ENCODE results near the gene C11orf58.
A peak's percentile ranks its signal among the peaks of the same experiment; 100 is the strongest.

C11orf58 gene

DNA sequence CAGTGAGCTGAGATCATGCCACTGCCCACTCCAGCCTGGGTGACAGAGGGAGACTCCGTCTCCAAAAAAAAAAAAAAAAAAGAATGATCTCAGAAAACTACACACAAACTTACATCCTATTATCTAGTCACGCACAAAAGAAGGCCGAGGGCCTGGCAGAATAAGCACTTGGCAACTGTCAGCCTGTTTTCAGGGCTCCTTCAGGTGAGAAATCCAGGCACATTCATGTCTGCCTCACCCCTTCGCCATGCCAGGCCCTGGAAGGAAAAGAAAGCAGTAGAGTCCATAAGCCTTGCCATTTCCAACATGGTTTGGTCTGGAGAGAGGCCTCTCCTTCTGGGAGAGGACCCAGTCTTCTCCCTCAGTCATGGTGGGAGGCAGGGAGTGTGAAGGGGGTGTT is 30.9 kb downstream of the C11orf58 start:
- no peak for FAIRE-seq

DNA sequence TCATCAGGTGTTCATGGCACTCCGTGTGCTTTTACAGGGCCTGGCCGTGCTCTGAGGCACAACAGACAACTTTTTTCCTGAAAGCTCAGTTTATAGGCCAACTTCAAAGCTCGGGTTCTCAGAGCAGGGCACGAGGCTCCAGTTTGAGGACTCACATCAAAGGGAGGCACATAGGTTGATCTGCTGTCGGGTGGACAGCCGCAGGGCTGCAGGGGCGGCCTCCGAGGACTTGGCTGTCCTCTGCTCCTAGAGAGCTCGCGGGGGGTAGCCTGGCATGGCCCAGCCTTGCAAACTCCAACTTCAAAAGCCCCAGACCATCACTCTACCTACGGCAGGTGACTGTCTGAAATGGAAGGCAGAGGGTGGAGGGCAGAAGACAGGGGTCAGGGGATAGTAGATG is 31.6 kb downstream of the C11orf58 start:
- no peak for FAIRE-seq

DNA sequence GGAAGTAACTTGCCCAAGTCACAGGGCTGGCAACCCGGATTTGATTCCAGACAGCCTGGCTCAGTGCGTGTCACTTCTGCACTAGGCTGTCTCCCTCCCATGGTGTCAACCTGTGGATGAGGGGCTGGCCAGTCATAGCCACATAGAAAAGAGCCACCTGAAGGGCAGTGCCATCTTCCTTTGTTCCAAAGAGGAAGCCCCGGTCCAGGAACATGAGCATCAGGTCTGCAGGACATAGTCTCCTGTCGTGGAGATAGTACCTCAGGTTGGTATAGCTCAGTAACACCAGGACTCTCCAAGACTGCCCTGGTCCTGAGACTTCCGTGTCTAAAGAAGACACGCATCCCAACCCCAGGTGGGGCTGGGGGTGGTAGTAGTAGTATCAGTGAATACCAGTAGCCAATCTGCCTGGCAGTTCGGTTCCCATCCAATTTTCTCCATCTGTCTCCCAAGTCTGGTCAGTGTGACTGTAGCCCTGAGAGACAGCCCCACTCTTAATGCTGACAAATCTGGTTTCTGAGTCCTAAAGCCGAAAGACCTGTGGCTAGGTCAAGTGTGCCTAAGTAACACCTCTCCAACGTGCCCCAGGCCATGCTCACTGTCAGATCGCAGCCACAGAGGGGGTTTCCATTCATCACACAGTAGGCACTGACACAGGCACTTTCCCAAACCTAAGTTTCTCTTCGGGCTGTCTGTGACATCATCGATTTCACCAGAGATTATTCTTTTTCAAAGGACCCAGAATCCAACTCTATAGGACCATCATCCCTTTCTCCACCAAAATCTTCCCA is 33.1 kb downstream of the C11orf58 start:
- no peak for FAIRE-seq

DNA sequence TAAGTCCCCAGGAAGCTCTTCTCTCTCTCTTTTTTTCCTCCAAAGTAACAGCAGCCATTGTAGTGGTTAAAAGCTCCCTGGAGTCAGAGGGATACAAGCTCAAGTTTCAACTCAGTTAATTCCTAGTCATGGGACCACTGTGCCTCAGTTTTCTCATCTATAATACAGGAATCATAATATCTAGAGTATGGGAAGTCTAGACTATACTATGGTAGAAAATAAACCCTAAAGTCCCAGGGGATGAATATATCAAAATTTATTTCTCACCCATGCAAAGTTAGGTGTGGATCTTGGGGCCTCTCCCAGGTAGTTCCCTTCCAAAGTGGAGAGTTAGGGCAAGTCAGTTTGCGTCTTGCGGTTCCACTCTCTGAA is 33.7 kb downstream of the C11orf58 start:
- no peak for FAIRE-seq

DNA sequence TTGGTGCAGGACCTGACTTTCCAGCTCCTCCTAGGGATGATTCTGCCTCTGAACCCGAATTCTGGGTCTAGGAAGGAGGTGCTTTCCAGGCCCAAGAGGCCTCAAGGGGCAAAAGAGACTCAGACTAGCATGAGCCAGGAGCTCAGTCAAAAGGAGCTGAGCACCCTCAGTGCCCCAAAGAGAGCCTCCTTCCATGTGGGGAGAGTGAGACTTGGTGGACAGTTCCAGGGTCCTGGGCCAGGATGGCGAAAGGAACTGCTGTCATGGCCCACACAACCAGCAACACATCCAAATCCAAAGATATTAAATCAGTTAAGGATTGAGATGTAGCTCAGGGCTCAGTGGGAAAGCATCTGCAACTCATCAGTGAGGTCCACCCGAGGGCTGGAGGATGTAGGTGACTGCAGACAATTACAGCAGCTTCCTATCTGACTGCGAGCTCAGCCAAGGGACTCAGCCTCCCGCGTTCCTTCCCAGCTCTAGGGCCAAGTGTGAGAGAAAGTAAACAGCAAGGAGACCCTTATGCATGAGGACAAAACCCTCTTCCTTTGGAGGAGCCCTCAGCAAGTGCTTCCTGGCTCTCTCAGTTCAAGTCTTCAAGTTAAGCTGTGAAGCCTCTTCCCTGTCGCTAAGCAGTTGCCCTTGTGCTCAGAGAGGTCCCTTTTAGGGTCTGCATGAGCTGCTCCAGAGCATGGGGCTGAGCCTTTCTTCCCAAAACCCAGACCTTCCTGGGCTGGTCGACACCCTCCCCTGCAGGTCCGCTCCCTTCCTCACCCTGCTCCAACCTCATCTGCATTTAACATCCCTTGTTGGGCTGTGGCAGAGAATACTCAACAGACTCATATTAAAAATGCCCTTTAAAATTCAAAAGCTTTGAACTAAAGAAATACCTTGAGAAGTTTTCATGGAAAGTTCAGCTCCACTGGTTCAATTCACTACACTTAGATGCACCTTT is 35.8 kb downstream of the C11orf58 start:
- FAIRE-seq: no peak

DNA sequence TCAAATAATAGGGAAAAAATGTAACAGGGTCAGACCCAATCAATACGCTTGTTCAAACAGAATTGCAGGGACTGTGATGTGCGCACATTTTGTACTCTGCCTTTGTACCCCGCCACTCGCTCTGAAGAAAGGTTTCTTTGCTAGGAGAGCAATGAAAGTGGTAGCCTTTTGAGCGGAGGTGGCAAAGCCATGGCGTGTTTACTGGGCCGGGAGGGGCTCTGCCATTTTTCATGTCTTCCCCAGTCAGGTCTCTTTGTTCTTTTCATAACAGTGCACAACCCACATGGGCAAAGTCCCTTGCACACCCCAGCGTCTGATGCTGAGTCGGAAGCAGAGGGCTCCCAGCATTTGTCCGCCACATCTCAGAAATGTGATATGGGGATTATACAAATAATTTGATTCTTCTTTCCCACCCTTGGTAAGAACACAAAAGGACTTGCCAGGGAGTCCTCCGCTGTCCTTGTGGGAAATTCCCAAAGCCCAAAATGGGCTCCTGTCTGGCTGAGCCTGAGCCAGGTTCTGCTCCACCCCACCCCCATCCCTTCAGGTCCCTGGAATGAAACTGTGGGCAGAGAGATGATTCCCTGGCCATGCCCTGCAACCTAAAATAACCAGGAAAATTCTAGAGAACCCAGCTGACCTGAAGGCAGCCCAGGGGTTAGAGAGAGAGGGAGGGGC is 36.6 kb downstream of the C11orf58 start:
- FAIRE-seq: no peak

DNA sequence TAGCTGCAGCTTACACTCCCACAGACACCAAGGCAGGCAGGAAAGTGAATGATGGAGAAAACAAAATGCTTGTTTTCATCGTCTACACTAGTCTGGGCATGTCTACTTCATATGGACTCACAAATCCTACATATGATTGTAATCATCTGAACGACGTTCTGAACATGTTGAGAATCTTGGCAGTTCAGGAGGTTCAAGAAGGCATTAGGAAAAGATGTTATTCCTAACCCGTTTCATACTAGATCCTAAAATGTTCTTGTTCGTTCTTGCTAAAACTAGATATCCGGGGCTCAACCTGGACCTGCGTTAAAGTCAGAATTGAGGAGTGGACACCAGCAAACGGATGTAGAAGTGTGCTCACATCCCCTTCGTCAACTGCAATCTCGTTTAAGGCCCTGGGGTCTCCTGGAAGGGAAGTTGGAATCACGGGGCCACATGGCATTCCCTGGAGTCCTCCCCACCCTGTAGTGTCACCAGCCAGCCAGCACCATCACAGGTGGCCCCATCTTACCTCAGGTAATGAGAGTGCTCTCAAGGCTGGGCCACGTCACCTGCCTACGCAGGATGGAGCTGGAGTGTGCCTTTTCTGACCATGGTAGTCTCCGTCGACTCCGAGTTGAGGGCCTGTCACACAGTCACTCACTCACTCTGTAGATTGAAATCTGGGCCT is 37.3 kb downstream of the C11orf58 start:
- no peak for FAIRE-seq

DNA sequence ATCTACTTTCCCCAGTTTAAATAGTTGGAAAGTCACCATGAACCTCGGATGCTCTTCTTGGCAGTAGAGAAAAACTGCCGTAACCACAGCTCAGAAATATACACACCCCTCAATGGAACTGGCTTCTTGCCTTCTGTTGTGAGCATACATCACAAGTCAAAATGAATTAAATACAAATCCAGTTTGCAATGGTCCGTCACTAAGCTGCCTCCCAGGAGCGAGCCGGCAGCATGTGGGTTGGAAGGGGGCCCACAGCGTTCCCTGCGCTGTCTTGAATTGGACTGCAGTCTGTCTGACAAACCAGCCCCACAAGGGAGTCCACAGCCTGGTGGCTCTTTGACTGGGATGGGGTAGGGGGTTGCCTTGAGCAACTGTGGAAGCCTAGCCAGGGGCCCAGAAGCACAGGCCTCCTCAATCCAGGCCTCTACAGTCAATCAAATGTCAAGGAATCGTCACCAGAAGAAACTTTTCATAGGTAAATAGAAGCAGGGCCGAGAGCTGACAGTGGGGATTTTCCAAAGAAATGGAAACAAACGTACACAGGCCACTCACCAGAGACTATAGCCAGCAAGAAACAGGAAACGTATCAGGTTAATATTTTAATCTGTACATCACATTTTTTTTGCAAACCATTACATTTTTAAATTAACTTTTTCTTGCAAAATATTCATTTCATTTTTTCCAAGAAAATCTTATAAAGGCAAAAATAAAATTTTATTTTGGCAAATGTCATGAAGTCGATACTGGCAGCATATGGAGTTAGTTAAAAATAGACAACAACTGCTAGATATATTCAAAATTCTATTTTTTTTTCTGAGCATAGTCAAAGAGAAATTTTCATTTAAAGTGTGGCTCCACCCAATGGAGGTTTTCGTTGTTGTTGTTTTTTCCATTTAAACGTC is 38.5 kb downstream of the C11orf58 start:
- no peak for FAIRE-seq

DNA sequence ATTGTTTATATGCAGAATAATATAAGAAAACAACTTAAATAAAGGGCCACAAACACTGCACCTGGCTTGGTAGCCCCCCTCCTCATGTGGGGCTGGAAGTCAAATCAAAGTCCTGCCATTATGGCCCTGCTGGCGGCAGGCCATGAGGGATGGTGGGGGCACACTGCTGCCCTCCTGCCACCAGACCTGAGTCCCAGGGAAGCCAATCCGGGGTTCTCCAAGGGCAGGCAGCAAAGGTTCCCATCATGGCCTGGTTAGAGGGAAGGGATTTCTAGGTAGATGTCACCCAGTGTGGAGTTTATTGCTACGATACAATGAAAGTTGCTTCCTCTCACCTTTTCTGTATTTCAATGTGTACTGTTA is 39.1 kb downstream of the C11orf58 start:
- no peak for FAIRE-seq

DNA sequence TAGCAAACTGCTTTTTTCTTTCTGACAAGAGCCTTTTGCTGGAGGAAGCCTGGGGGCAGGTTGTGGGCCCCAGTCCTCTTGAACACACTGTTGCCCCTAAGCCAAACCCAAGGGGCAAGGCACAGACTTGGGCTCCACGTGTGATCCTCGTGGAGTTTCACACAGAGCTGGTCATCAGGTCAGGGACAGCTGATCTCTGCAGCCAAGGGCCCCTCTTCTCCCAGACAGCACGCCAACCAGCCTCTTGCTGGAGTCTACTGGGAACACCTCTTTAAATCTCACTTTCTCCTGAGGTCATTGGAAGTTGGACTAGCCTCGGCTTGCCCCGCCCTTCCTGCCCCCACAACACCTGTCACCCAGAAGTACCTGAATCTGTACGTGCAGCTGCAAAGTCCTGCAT is 39.8 kb downstream of the C11orf58 start:
- FAIRE-seq: no peak

DNA sequence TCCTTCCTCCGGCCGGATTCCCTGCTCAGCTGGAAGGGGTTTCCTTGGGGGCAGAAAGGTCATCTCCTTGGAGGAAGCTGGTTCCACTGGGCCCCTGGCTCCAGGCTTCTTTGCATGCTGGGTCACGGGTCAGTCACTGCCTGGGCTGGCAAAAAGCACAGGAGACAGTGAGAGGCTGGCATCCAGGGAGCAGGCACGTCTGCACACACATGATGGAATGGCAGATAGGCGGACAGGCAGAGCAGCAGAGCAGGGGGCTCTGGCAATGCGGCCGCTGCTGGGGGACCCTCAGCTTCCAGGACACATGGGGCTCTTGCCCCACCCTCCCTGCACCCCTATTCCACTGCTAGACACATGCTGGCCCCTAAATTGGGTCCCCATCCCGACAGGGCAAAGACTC is 40.4 kb downstream of the C11orf58 start:
- no peak for FAIRE-seq

DNA sequence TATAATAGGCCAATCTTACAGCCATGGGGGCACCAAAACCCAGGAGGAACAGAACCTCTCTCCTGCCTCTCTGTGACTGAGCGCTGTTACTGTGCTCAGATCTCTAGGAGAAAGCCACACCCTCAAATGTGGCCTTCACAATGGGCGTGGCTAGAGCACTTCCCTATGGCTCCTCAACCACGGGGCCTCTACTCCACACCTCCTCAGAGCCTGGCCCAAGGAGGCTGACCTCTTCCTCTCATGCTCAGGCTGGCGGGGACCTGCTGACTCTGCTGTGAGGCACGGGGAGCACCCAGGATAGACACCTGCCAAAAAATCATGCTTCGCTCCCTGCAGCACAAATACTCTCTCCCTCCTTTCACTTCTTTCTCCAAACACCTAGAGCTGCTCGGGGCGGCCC is 41.0 kb downstream of the C11orf58 start:
- no peak for FAIRE-seq

DNA sequence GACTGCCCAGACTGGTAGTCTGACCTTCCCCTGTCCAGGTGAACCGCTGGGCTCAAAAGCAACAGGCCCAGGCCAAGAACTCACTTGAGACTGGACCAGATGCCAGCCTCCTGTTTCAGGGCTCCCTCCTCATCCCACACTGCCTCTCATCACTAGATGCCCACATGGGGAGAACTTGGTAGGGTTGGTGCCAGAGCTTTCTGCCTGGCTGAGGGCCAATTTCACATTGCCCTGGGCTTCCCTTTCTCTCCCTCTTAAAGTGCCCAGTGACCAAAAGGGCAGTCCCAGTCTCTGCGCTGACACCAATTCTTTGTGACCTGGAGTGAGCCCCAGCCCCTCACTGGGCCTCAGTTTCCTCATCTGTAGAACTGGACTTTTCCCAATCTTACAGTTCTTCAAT is 41.7 kb downstream of the C11orf58 start:
- FAIRE-seq: no peak

DNA sequence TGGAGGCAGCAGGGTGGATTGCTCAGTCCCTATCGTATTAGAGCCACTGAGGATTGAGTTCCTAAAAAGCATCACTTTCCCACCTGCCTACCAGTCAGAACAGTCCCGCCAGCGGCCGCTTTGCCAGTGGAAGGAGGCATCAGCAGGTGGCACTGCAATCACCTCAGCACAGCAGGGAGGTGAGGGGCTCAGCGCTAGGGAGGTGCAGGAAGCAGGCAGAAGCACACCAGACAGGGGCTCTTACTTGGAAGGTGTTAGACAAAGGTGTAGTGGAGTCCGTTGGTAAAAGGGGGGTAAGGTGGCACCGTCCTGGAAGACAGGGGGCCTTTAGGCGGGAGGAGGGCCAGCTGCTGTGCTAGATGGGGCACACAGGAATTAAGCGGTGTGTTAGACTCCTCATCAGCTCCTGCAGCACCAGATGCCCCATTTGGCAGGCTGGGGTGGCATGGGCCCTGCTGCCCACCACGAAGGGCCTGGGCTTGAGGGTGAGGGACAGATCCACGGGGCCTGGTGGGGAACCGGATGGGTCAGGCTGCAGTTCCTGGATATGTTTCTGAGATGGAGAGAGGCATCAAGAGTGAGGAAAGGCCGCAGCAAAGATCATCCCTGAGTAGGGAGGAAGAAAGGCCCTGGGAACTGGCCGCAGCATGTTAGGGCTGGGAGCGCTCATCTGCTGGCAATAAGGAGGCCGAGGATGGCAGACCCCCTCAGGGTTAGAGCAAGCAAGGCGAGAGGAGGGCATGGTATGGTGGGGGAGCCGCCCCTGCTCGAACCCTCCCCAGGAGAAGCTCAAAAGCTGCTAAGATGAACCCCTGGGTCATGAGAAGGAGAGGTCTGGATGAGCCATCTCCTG is 42.5 kb downstream of the C11orf58 start:
- FAIRE-seq: no peak

DNA sequence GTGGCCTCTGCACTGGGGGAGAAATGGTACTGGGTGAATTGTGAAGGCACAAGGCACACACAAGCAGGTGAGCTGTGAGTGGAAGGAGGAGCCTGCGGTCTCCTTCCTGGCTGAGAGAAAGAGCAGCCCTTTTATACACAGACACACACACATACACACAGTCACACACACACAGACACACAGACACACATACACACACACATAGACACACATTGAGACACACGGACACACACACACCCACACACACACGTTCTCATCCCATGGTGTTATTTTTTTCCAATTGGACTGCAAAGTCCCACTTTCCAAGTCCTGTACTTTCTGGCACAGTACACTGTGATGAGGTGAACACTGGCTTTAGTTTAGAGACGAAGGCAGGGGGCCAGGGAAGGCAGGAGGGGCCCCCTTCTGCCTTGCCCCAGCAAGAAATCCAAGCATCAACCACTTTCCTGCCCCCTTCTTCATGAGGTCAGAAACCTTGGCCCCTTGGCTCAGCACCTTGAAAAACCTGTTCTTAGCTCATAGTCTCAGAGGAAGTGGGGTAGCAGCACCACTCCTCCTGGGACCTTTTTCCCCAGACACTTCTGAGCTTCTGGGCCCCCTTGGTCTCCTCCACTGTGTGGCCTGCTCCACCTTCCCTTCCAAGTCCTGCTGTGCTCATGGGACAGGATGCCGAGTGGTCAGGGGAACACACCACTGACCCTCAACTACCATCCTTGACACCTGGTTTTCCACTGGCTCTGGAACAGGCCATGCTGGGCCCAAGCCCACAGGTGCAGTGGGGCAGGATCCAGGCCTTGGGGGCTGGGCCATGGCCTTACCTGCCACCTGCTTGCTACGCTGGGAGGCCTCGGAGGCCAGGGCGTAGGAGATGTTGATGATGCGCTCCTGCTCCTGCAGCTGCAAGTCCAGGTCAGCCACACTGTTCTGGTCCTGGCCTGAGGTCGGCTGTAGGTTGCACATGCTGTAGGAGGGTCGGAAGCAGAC is 43.8 kb downstream of the C11orf58 start:
- no peak for FAIRE-seq

DNA sequence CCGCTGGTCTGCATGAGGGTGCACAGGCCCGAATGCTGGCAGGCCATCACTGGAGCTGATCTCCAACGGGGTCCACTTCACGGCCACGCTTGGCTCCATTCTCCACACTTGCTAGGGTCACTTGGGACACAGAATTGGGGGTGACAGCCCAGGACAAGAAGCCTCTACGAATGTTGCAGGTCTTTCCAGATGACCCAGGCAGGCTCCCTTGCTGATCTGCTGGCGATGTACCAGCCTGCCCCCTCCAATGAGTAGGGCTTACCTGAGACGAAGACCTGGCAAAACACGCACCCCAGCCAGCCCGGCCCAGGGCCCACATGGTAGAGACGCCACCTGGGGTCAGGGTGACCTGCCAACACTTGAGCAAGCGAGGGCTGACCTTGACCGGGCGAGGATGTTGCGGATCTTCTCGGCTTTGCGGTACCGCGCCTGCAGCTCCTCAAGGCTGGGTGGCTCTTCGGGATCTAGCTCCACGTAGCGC is 44.9 kb downstream of the C11orf58 start:
- FAIRE-seq: no peak

DNA sequence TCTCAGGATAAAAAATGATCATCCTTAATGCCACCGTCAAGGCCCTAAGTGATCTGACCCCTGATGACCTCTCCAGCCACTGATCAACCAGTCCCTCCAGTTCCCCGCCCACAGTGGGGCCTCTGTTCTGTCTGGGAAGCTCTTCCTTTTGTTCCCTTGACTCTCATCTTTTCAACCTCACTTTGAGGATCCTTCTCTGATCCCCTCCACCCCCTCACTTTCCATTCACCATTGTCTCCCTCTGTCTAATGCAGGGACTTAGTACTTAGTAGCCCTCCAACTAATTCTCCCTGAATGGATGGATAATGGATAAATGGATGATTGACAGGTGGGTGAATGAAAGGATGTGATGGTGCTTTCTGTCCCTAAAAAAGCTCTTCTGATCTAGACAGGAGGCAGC is 45.6 kb downstream of the C11orf58 start:
- FAIRE-seq: no peak

DNA sequence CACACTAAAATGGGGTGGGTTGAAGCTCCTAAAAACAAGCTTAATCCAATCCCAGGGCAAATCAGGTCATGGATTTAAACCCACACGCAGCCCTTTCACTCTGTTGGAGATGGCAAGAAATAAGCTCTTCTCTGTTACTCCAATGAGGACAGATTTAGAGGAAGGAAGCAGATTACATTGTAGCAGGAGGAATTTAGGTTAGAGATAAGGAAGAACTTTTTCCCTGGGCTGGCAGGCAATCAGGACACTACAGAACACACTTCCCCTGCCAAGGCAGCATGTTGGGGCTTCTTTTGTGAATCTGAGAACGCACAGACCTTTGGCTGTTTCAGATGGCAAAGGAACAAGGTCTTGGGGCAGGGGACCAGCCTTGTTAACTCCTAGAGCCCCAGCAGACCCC is 46.2 kb downstream of the C11orf58 start:
- no peak for FAIRE-seq

DNA sequence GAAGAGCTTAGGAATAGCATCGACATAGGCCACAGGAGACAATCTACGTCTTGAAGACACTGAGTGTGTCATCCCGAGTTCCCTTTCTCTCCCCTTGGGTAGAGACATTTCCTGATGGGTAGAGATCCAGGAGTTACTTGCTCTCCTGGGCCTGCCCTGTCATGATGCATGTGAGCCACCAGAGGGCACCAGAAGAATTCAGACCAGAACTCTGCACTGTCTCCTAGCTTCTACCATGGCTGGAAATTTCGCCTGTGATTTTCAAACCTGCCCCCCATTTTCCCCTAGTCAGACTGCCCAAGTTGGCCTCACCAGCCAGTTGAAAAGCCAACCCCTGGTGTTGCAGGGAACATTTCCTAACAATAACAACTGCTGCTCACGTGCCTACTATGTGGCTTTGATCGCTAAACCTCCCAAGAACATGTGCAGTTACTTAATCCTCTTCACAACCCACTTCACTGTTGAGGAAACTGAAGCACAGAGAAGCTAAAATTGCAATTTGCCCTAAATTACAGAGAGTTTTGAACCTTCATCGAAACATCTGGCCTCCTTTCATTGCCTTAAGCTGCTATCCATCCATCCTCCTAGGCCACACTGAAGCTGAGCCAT is 47.2 kb downstream of the C11orf58 start:
- peak; percentile 86 for FAIRE-seq

Measured in islet of Langerhans (tissue), 1 donor.